Cardiac fibroblast (primary cell): ENCODE results near the gene COMMD3.

Experiments
- DNase-seq, 2 donors: peaks; one replicate each; pipeline versions ENCODE4 v3.0.0 to v3.0.0-alpha.2; 2010; ENCODE audit warnings: low read depth in 2 of 2
- H3K4me3 ChIP-seq, 2 donors: replicated peaks in 1 of 2; 1 replicate in 1 of 2; 2 replicates in 1 of 2; pipeline ENCODE4 v1.5.1; 2011; ENCODE audit warnings: low read depth in 2 of 2, low read length in 2 of 2, mild to moderate bottlenecking in 2 of 2, moderate library complexity in 1 of 2
- TF ChIP-seq, protein P1 (sequence below): IDR thresholded peaks from one replicate; pipeline ENCODE4 v1.5.1; 2011; ENCODE audit warnings: low read depth, mild to moderate bottlenecking, low read length, inconsistent platforms

COMMD3 gene

DNA sequence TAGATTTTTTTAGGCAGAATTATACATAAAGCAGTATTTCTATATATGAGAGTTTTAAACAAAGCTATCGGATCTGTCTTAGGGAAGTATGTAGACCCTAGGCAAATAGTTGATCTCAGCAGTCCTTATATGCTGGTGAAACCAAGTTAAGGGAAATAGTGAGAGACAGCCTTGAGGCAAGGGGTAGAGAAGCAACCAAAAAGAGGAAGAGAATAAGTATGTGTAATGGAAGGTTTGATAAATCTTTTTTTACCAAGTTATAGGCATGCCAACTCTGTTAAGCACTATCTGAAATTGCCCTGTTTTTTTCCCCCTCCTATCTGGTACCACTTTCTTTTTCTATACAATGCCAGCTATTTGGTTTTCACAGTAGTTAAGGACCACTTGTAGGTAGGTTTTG lies 49.0 kb downstream of the COMMD3 start:
- H3K4me3 ChIP-seq = no peak overlapping the region
- TF ChIP-seq, protein P1, sequence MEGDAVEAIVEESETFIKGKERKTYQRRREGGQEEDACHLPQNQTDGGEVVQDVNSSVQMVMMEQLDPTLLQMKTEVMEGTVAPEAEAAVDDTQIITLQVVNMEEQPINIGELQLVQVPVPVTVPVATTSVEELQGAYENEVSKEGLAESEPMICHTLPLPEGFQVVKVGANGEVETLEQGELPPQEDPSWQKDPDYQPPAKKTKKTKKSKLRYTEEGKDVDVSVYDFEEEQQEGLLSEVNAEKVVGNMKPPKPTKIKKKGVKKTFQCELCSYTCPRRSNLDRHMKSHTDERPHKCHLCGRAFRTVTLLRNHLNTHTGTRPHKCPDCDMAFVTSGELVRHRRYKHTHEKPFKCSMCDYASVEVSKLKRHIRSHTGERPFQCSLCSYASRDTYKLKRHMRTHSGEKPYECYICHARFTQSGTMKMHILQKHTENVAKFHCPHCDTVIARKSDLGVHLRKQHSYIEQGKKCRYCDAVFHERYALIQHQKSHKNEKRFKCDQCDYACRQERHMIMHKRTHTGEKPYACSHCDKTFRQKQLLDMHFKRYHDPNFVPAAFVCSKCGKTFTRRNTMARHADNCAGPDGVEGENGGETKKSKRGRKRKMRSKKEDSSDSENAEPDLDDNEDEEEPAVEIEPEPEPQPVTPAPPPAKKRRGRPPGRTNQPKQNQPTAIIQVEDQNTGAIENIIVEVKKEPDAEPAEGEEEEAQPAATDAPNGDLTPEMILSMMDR = no peak
- no peak for DNase-seq

- TF ChIP-seq, protein P1 = no peak
- H3K4me3 ChIP-seq = no peak overlapping the region
- DNase-seq = no peak
Observed at GRCh38 chr10:22365644-22366434, 49.7 kb downstream of the COMMD3 start.

DNA sequence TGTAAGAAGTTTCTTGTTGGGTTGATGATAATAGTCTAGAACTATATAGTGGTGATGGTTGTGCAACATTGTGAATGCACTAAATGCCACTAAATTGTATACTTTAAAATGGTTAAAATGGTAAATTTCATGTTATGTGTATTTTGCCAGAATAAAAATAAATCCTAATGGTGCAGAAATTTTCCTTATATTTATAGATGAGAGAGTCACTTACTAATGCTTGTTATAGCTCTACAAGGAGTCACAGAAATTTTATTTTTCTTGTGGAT lies 50.2 kb downstream of the COMMD3 start:
- TF ChIP-seq, protein P1 = no peak
- no peak for DNase-seq

GRCh38 chr10:22366771-22367170 lies 50.6 kb downstream of the COMMD3 start:
- no peak for DNase-seq
- TF ChIP-seq, protein P1 = no peak
- no peak overlapping the region for H3K4me3 ChIP-seq

More for the DNA sequence above, 50.2 kb downstream of the COMMD3 start:
- H3K4me3 ChIP-seq = no peak overlapping the region

GRCh38 chr10:22367471-22367870 lies 51.3 kb downstream of the COMMD3 start:
- no peak overlapping the region for H3K4me3 ChIP-seq
- TF ChIP-seq, protein P1 = no peak
- no peak for DNase-seq

- no peak overlapping the region for H3K4me3 ChIP-seq
- DNase-seq = no peak
- TF ChIP-seq, protein P1 = no peak
Observed at GRCh38 chr10:22368402-22368801, 52.2 kb downstream of the COMMD3 start.

DNA sequence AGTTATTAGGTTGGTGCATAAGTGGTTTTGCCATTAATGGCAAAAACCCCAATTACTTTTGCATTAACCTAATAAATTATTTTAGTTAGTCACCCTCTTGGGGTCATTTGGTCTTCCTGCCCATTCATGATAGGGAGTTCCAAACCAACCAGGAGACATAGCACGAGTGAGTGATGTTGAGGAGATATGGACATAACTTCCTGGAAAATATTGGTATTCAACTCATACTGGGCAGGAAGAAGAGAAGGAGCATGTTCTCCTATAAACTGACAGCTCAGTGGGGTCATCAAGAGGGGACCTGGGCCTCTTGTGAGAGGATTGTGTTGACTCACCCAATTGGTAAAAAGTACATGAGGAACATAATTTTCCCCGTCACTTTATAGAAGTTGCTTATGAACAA lies 52.8 kb downstream of the COMMD3 start:
- no peak overlapping the region for H3K4me3 ChIP-seq
- TF ChIP-seq, protein P1 = no peak
- no peak for DNase-seq
